WTC11 (cell line): Measurements from ENCODE around the gene BHLHE23. TPM values are rescaled to one million over a fixed set of nuclear protein-coding genes. Genes with fewer than 3 reads are reported as not detected.
A peak's percentile ranks its signal among the peaks of the same experiment; 100 is the strongest.

Experiments used
- ATF1 ChIP-seq: sonication (generic); formaldehyde crosslinking; IDR thresholded peaks from 2 replicates; pipeline ENCODE4 v1.8.1; 2023; ENCODE audit warnings: mild to moderate bottlenecking, moderate library complexity, missing genetic modification reagents
- CREB1 ChIP-seq: sonication (generic); formaldehyde crosslinking; IDR thresholded peaks from 2 replicates; pipeline ENCODE4 v1.8.0; 2023; ENCODE audit warnings: mild to moderate bottlenecking, missing genetic modification reagents
- EMX1 ChIP-seq: fragments of 250-450 bp; sonication (Bioruptor Pico); IDR thresholded peaks from 2 replicates; pipeline ENCODE4 v1.8.0; 2021; ENCODE audit warnings: mild to moderate bottlenecking
- ETV6 ChIP-seq: sonication (generic); formaldehyde crosslinking; IDR thresholded peaks from 2 replicates; pipeline ENCODE4 v1.8.1; 2022; ENCODE audit warnings: mild to moderate bottlenecking, missing genetic modification reagents
- GABPB1 ChIP-seq: sonication (generic); formaldehyde crosslinking; IDR thresholded peaks from 2 replicates; pipeline ENCODE4 v1.8.1; 2023; ENCODE audit warnings: mild to moderate bottlenecking, missing genetic modification reagents
- GRHL2 ChIP-seq: fragments of 250-450 bp; sonication (Bioruptor Pico); IDR thresholded peaks from 2 replicates; pipeline ENCODE4 v1.8.0; 2022; ENCODE audit warnings: mild to moderate bottlenecking, moderate library complexity; ENCODE audit not compliant: insufficient replicate concordance, severe bottlenecking
- JUN ChIP-seq: sonication (generic); formaldehyde crosslinking; IDR thresholded peaks from 2 replicates; pipeline ENCODE4 v1.8.0; 2023; ENCODE audit warnings: mild to moderate bottlenecking, missing genetic modification reagents
- KAT7 ChIP-seq: sonication (generic); formaldehyde crosslinking; IDR thresholded peaks from 2 replicates; pipeline ENCODE4 v1.8.1; 2023; ENCODE audit warnings: missing genetic modification reagents, mild to moderate bottlenecking, borderline replicate concordance
- MYBL2 ChIP-seq: sonication (generic); formaldehyde crosslinking; IDR thresholded peaks from 2 replicates; pipeline ENCODE4 v1.8.1; 2023; ENCODE audit warnings: mild to moderate bottlenecking, moderate library complexity, missing genetic modification reagents
- NR2C2 ChIP-seq: sonication (generic); formaldehyde crosslinking; IDR thresholded peaks from 2 replicates; pipeline ENCODE4 v1.8.0; 2022; ENCODE audit warnings: mild to moderate bottlenecking, missing genetic modification reagents
- OVOL2 ChIP-seq: fragments of 250-450 bp; sonication (Bioruptor Pico); IDR thresholded peaks from 2 replicates; pipeline ENCODE4 v1.9.0; 2021; ENCODE audit warnings: mild to moderate bottlenecking, borderline replicate concordance
- SMAD3 ChIP-seq: sonication (generic); formaldehyde crosslinking; IDR thresholded peaks from 2 replicates; pipeline ENCODE4 v1.8.0; 2022; ENCODE audit warnings: missing genetic modification reagents, mild to moderate bottlenecking, borderline replicate concordance
- SMAD4 ChIP-seq: sonication (generic); formaldehyde crosslinking; IDR thresholded peaks from 2 replicates; pipeline ENCODE4 v1.8.0; 2022; ENCODE audit warnings: mild to moderate bottlenecking, missing genetic modification reagents
- TEAD1 ChIP-seq: sonication (generic); formaldehyde crosslinking; IDR thresholded peaks from 2 replicates; pipeline ENCODE4 v1.8.0; 2022; ENCODE audit warnings: mild to moderate bottlenecking, missing genetic modification reagents
- ZNF263 ChIP-seq: sonication (generic); formaldehyde crosslinking; IDR thresholded peaks from 2 replicates; pipeline ENCODE4 v1.8.1; 2022; ENCODE audit warnings: low read depth, mild to moderate bottlenecking, moderate library complexity, missing genetic modification reagents
- ZNF317 ChIP-seq: sonication (generic); formaldehyde crosslinking; IDR thresholded peaks from 2 replicates; pipeline ENCODE4 v1.8.1; 2023; ENCODE audit warnings: low read depth, mild to moderate bottlenecking, moderate library complexity, missing genetic modification reagents, borderline replicate concordance
- ZNF416 ChIP-seq: fragments of 250-450 bp; sonication (Bioruptor Pico); IDR thresholded peaks from 2 replicates; pipeline ENCODE4 v1.9.0; 2021; ENCODE audit warnings: mild to moderate bottlenecking, inconsistent platforms
- ZNF423 ChIP-seq: fragments of 250-450 bp; sonication (Bioruptor Pico); IDR thresholded peaks from 2 replicates; pipeline ENCODE4 v2.1.2; 2022; ENCODE audit warnings: mild to moderate bottlenecking, moderate library complexity
- total RNA-seq: library from RNA; stranded (reverse); gene quantifications from 3 replicates; pipeline ENCODE4 v1.2.3, GENCODE V29; 2021
- TF ChIP-seq, protein P1 (sequence below): sonication (generic); formaldehyde crosslinking; IDR thresholded peaks from 2 replicates; pipeline ENCODE4 v1.8.0; 2022; ENCODE audit warnings: mild to moderate bottlenecking, missing genetic modification reagents
- TF ChIP-seq, protein P2 (sequence below): sonication (generic); formaldehyde crosslinking; IDR thresholded peaks from 2 replicates; pipeline ENCODE4 v1.8.1; 2023; ENCODE audit warnings: mild to moderate bottlenecking, missing genetic modification reagents, moderate library complexity
- TF ChIP-seq, protein P3 (sequence below): sonication (generic); formaldehyde crosslinking; IDR thresholded peaks from 2 replicates; pipeline ENCODE4 v1.8.0; 2022; ENCODE audit warnings: missing genetic modification reagents
- TF ChIP-seq, protein P4 (sequence below): sonication (generic); formaldehyde crosslinking; IDR thresholded peaks from 2 replicates; pipeline ENCODE4 v1.8.0; 2023; ENCODE audit warnings: missing genetic modification reagents, mild to moderate bottlenecking, borderline replicate concordance
- TF ChIP-seq, protein P5 (sequence below): fragments of 200-600 bp; IDR thresholded peaks from 2 replicates; pipeline ENCODE4 v1.8.0; 2022; ENCODE audit warnings: antibody characterized with exemption
- TF ChIP-seq, protein P6 (sequence below): sonication (generic); formaldehyde crosslinking; IDR thresholded peaks from 2 replicates; pipeline ENCODE4 v1.8.0; 2023; ENCODE audit warnings: missing genetic modification reagents
- TF ChIP-seq, protein P7 (sequence below): fragments of 250-450 bp; sonication (Bioruptor Pico); IDR thresholded peaks from 2 replicates; pipeline ENCODE4 v1.9.0; 2021; ENCODE audit warnings: moderate library complexity, mild to moderate bottlenecking, inconsistent platforms, borderline replicate concordance

The BHLHE23 gene
- total RNA-seq, 1 experiment from 2014 or later, result 1.3 TPM

DNA sequence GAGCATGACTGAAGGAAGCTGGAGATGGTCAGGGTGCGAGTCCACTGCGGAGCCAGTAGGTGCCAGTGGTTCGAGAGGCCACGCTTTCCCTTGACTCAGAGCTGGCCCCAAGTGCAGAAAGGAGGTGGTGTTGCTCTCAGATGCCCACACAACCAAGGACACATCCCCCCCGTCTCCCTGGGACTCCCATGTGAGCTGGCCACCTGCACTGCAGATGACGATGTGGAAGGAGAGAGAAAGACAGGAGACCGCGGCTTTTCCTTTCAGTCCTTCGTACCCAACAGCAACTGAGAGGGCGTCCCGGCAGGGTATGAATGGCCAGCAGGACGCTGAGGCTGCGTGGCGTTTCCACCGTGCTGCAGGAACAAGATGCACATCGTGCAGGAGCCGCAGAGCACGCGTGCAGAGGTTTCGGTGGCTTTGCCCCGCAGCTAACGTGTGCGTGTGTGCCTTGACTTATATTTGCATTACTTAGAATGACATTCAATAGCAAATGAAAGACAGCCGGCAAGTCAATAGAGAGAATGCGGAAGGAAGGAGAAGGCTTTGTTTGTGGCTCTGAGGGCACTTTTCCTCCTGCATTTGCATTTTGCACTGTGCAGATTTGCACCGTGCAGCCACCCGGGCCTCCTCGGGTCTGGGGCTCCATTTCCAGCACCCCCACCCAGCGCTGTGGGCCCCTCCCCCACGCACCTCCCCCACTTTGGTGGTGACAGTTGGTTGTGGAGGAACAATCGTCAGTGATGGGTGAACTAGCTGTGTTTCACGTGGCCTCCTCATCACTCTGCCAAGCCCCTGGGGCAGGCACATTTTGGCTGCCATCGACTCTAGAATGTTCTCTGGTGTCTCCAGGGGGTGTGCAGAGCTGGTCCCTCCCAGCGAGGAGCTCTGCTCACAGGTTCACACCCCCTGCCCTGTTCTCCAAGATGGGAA lies 26.4 kb upstream of the BHLHE23 start (continued):
- TF ChIP-seq, protein P1, sequence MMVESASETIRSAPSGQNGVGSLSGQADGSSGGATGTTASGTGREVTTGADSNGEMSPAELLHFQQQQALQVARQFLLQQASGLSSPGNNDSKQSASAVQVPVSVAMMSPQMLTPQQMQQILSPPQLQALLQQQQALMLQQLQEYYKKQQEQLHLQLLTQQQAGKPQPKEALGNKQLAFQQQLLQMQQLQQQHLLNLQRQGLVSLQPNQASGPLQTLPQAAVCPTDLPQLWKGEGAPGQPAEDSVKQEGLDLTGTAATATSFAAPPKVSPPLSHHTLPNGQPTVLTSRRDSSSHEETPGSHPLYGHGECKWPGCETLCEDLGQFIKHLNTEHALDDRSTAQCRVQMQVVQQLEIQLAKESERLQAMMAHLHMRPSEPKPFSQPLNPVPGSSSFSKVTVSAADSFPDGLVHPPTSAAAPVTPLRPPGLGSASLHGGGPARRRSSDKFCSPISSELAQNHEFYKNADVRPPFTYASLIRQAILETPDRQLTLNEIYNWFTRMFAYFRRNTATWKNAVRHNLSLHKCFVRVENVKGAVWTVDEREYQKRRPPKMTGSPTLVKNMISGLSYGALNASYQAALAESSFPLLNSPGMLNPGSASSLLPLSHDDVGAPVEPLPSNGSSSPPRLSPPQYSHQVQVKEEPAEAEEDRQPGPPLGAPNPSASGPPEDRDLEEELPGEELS (CRISPR knock-in tag), result no peak; the same call in 1 of the 2 replicates
- TF ChIP-seq, protein P2, sequence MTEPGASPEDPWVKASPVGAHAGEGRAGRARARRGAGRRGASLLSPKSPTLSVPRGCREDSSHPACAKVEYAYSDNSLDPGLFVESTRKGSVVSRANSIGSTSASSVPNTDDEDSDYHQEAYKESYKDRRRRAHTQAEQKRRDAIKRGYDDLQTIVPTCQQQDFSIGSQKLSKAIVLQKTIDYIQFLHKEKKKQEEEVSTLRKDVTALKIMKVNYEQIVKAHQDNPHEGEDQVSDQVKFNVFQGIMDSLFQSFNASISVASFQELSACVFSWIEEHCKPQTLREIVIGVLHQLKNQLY (CRISPR knock-in tag), result no peak
- TF ChIP-seq ZNF317 (CRISPR knock-in tag) (no peak), GABPB1 (CRISPR knock-in tag) (no peak), OVOL2 (CRISPR knock-in tag) (no peak), GRHL2 (CRISPR knock-in tag) (no peak), ZNF416 (CRISPR knock-in tag) (no peak), SMAD3 (no peak), KAT7 (CRISPR knock-in tag) (no peak), CREB1 (0 out of 2 replicates have a peak, but pooled peaks have one; percentile 36), ZNF263 (CRISPR knock-in tag) (no peak), EMX1 (CRISPR knock-in tag) (no peak), ETV6 (CRISPR knock-in tag) (peak; percentile 47), ZNF423 (CRISPR knock-in tag) (peak; percentile 41), SMAD4 (CRISPR knock-in tag) (no peak), MYBL2 (CRISPR knock-in tag) (no peak), TEAD1 (peak; percentile 81; the same call in 1 of the 2 replicates), ATF1 (CRISPR knock-in tag) (no peak), JUN (CRISPR knock-in tag) (no peak), NR2C2 (CRISPR knock-in tag) (no peak)
- TF ChIP-seq, protein P3, sequence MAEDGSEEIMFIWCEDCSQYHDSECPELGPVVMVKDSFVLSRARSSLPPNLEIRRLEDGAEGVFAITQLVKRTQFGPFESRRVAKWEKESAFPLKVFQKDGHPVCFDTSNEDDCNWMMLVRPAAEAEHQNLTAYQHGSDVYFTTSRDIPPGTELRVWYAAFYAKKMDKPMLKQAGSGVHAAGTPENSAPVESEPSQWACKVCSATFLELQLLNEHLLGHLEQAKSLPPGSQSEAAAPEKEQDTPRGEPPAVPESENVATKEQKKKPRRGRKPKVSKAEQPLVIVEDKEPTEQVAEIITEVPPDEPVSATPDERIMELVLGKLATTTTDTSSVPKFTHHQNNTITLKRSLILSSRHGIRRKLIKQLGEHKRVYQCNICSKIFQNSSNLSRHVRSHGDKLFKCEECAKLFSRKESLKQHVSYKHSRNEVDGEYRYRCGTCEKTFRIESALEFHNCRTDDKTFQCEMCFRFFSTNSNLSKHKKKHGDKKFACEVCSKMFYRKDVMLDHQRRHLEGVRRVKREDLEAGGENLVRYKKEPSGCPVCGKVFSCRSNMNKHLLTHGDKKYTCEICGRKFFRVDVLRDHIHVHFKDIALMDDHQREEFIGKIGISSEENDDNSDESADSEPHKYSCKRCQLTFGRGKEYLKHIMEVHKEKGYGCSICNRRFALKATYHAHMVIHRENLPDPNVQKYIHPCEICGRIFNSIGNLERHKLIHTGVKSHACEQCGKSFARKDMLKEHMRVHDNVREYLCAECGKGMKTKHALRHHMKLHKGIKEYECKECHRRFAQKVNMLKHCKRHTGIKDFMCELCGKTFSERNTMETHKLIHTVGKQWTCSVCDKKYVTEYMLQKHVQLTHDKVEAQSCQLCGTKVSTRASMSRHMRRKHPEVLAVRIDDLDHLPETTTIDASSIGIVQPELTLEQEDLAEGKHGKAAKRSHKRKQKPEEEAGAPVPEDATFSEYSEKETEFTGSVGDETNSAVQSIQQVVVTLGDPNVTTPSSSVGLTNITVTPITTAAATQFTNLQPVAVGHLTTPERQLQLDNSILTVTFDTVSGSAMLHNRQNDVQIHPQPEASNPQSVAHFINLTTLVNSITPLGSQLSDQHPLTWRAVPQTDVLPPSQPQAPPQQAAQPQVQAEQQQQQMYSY (CRISPR knock-in tag), result no peak
- TF ChIP-seq, protein P4, sequence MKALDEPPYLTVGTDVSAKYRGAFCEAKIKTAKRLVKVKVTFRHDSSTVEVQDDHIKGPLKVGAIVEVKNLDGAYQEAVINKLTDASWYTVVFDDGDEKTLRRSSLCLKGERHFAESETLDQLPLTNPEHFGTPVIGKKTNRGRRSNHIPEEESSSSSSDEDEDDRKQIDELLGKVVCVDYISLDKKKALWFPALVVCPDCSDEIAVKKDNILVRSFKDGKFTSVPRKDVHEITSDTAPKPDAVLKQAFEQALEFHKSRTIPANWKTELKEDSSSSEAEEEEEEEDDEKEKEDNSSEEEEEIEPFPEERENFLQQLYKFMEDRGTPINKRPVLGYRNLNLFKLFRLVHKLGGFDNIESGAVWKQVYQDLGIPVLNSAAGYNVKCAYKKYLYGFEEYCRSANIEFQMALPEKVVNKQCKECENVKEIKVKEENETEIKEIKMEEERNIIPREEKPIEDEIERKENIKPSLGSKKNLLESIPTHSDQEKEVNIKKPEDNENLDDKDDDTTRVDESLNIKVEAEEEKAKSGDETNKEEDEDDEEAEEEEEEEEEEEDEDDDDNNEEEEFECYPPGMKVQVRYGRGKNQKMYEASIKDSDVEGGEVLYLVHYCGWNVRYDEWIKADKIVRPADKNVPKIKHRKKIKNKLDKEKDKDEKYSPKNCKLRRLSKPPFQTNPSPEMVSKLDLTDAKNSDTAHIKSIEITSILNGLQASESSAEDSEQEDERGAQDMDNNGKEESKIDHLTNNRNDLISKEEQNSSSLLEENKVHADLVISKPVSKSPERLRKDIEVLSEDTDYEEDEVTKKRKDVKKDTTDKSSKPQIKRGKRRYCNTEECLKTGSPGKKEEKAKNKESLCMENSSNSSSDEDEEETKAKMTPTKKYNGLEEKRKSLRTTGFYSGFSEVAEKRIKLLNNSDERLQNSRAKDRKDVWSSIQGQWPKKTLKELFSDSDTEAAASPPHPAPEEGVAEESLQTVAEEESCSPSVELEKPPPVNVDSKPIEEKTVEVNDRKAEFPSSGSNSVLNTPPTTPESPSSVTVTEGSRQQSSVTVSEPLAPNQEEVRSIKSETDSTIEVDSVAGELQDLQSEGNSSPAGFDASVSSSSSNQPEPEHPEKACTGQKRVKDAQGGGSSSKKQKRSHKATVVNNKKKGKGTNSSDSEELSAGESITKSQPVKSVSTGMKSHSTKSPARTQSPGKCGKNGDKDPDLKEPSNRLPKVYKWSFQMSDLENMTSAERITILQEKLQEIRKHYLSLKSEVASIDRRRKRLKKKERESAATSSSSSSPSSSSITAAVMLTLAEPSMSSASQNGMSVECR (CRISPR knock-in tag), result 0 out of 2 replicates have a peak, but pooled peaks have one; percentile 63
- TF ChIP-seq, protein P5, sequence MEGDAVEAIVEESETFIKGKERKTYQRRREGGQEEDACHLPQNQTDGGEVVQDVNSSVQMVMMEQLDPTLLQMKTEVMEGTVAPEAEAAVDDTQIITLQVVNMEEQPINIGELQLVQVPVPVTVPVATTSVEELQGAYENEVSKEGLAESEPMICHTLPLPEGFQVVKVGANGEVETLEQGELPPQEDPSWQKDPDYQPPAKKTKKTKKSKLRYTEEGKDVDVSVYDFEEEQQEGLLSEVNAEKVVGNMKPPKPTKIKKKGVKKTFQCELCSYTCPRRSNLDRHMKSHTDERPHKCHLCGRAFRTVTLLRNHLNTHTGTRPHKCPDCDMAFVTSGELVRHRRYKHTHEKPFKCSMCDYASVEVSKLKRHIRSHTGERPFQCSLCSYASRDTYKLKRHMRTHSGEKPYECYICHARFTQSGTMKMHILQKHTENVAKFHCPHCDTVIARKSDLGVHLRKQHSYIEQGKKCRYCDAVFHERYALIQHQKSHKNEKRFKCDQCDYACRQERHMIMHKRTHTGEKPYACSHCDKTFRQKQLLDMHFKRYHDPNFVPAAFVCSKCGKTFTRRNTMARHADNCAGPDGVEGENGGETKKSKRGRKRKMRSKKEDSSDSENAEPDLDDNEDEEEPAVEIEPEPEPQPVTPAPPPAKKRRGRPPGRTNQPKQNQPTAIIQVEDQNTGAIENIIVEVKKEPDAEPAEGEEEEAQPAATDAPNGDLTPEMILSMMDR, result no peak
- TF ChIP-seq, protein P6, sequence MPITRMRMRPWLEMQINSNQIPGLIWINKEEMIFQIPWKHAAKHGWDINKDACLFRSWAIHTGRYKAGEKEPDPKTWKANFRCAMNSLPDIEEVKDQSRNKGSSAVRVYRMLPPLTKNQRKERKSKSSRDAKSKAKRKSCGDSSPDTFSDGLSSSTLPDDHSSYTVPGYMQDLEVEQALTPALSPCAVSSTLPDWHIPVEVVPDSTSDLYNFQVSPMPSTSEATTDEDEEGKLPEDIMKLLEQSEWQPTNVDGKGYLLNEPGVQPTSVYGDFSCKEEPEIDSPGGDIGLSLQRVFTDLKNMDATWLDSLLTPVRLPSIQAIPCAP, result no peak
- TF ChIP-seq, protein P7, sequence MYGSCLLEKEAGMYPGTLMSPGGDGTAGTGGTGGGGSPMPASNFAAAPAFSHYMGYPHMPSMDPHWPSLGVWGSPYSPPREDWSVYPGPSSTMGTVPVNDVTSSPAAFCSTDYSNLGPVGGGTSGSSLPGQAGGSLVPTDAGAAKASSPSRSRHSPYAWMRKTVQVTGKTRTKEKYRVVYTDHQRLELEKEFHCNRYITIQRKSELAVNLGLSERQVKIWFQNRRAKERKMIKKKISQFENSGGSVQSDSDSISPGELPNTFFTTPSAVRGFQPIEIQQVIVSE (CRISPR knock-in tag), result no peak
